AG10803 (cell line): ENCODE results near the gene PTPRA.

Source experiments
- DNase-seq: peaks from one replicate; pipeline ENCODE4 v3.0.0; 2010; ENCODE audit warnings: low read depth
- H3K4me3 ChIP-seq: 2 replicates; pipeline ENCODE4 v1.5.1; 2011; ENCODE audit warnings: mild to moderate bottlenecking, low read length, control low read depth
- TF ChIP-seq, protein P1 (sequence below): conservative IDR thresholded peaks from 2 replicates; pipeline ENCODE4 v1.5.1; 2011; ENCODE audit warnings: mild to moderate bottlenecking, low read length, control low read depth, inconsistent platforms

PTPRA gene

DNA sequence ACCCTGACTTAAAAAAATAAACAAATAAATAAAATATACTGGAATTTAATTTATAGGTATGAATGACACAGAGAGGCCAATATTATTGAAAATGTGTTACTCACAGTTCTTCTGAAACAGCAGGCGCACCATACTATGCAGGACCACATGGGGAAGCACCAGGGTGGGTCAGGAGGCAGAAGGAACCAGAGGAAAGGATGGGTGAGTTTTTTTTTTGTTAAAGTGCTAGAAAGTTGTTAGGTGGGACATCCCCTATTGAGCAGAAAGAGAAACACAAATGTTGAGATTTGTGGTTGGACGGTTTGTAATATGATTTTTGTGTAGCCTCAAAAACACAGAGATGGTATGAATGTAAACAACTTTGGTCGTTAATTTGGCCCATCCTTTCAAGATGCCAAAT, 26.0 kb downstream of the PTPRA start:
- TF ChIP-seq, protein P1, sequence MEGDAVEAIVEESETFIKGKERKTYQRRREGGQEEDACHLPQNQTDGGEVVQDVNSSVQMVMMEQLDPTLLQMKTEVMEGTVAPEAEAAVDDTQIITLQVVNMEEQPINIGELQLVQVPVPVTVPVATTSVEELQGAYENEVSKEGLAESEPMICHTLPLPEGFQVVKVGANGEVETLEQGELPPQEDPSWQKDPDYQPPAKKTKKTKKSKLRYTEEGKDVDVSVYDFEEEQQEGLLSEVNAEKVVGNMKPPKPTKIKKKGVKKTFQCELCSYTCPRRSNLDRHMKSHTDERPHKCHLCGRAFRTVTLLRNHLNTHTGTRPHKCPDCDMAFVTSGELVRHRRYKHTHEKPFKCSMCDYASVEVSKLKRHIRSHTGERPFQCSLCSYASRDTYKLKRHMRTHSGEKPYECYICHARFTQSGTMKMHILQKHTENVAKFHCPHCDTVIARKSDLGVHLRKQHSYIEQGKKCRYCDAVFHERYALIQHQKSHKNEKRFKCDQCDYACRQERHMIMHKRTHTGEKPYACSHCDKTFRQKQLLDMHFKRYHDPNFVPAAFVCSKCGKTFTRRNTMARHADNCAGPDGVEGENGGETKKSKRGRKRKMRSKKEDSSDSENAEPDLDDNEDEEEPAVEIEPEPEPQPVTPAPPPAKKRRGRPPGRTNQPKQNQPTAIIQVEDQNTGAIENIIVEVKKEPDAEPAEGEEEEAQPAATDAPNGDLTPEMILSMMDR: no peak
- DNase-seq: no peak
- no peak overlapping the region for H3K4me3 ChIP-seq

DNA sequence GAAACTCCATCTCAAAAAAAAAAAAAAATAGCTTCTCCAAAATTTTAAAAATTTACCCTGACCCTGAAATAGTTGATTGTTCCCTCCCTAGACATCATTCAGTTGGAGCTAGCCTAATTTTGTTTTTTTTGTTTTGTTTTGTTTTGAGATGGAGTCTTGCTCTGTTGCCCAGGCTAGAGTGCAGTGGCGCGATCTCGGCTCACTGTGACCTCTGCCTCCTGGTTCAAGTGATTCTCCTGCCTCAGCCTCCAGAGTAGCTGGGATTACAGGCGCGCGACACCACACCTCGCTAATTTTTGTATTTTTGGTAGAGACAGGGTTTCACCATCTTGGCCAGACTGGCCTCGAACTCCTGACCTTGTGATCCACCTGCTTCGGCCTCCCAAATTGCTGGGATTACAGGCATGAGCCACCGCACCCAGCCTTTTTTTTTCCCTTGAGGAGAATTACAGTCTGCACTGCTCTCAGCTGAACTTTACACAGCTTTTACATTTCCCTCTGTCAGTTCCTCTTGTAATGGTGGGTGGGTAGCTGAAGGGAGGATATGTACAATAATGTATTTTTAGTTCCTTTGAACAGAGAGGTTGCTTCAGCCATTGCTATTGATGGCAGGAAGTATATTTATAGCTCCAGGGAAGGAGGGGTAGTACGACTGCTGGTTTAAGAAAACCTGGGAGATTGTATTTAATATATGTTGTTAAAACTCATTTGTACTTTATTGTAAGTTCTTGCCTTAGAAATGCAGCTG, 27.7 kb downstream of the PTPRA start:
- no peak overlapping the region for H3K4me3 ChIP-seq
- no peak for DNase-seq
- TF ChIP-seq, protein P1: no peak

DNA sequence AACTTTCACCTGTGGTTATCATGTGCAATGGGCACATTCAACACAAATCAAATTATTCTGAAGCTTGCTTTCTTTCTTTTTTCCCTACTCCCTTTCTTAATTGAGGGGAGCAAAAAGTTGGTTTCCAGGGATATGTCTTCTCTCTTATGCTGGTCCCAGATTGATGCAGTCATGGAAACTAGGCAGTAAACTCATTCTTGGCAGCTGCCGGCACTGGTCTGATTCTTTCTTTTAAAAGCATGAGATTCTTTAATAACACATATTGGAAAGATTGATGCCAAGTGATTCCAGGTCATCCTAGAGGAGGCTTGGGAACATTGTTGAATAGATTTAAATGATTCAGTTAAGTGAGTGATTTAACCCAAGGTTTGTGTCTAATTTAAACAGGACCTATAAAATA, 29.0 kb downstream of the PTPRA start:
- peak; percentile 1 for DNase-seq
- TF ChIP-seq, protein P1: no peak
- no peak overlapping the region for H3K4me3 ChIP-seq

DNA sequence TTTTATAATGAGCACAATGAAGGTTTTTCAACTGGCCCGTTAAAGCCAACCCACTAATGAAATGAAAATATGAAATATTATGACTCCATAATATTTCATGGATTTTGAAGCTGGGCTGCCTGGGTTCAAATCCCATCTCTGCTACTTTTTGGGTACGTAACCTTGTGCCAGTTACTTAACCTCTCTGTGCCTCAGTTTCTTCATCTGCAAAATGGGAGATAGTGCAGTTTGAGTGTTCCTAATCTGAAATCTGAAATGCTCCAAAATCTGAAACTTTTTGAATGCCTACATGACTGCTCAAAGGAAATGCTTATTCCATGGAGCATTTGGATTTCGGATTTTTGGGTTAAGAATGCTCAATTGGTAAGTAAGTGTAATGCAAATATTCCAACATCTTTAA, 29.5 kb downstream of the PTPRA start:
- no peak overlapping the region for H3K4me3 ChIP-seq
- TF ChIP-seq, protein P1: no peak
- no peak for DNase-seq

DNA sequence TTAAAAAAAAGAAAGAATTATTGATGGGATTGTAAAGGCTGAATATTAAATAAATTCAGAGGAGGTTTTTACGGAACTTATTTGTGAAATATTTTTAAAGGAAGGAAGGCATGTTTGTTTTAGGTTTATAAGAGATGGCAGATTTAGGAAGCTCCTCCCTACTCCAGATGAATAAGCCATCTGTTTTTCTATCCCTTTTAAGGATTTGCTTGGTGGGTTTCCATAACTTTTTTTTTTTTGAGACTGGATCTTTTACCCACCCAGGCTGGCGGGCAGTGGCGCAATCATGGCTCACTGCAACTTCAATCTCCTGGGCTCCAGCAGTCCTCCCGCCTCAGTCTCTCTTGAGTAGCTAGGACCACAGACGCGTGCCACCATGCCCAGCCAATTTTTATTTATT, 30.4 kb downstream of the PTPRA start:
- no peak overlapping the region for H3K4me3 ChIP-seq
- no peak for DNase-seq
- TF ChIP-seq, protein P1: no peak

DNA sequence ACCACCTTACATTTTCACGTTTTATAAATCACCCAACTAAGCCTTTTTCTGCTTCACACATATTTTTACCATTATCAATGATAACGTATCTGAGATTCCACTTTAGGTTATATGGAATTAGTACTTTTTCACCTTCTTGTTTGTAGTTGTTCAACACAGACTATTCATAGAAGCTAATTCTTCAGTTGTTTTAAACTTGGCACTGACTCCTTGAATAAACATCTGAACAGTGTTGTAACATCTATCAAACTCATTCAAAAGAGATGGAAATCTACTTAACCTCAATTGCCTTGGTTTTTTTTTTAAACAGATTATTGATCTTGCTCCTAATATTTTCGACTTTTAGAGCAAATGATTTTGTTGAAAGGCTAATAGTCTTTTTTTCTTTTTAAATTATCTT, 34.2 kb downstream of the PTPRA start:
- DNase-seq: no peak
- H3K4me3 ChIP-seq: no peak overlapping the region
- TF ChIP-seq, protein P1: no peak

DNA sequence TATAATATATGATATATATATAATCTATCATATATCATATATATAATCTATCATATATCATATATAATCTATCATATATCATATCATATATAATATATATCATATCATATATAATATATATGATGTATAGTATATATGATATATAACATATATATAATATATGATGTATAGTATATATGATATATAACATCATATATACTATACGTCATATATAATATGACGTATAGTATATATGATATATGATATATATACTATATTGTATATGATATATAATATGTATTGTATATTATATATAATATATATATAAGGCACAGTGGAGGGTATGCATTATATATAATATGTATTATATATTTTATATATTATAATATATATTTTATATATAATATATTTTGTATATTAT, 36.7 kb downstream of the PTPRA start:
- DNase-seq: no peak
- TF ChIP-seq, protein P1: no peak
- no peak overlapping the region for H3K4me3 ChIP-seq
